Body of pancreas (tissue), 4 donors: ENCODE measurements around the gene ZNF277.

Experiments
- CTCF ChIP-seq, 7 experiments: fragments of 450-650 bp in 4 of 7; fragments of 200-600 bp in 3 of 7; sonication (generic) in 3 of 7; IDR thresholded peaks; one replicate each; pipeline ENCODE4 v1.5.1; 2016 to 2019; ENCODE audit warnings: antibody characterized with exemption in 7 of 7
- POLR2A ChIP-seq, 3 donors: fragments of 450-650 bp; IDR thresholded peaks; one replicate each; pipeline ENCODE4 v1.6.1; 2016; ENCODE audit warnings: antibody characterized with exemption in 3 of 3, mild to moderate bottlenecking in 2 of 3

- TF ChIP-seq CTCF (IDR thresholded peaks at IDR 0.05) (no peak), POLR2A (IDR thresholded peaks at IDR 0.05) (no peak)
Measured at GRCh38 chr7:112204499-112205342, 1.8 kb upstream of the ZNF277 start.
